Measurements from ENCODE around the gene CEBPZ.
"Not testable (repeated sequence)": the region's sequence is repeated elsewhere in the genome, so short reads cannot be mapped to it uniquely, and the experiment has no call there.

Gene CEBPZ, protein sequence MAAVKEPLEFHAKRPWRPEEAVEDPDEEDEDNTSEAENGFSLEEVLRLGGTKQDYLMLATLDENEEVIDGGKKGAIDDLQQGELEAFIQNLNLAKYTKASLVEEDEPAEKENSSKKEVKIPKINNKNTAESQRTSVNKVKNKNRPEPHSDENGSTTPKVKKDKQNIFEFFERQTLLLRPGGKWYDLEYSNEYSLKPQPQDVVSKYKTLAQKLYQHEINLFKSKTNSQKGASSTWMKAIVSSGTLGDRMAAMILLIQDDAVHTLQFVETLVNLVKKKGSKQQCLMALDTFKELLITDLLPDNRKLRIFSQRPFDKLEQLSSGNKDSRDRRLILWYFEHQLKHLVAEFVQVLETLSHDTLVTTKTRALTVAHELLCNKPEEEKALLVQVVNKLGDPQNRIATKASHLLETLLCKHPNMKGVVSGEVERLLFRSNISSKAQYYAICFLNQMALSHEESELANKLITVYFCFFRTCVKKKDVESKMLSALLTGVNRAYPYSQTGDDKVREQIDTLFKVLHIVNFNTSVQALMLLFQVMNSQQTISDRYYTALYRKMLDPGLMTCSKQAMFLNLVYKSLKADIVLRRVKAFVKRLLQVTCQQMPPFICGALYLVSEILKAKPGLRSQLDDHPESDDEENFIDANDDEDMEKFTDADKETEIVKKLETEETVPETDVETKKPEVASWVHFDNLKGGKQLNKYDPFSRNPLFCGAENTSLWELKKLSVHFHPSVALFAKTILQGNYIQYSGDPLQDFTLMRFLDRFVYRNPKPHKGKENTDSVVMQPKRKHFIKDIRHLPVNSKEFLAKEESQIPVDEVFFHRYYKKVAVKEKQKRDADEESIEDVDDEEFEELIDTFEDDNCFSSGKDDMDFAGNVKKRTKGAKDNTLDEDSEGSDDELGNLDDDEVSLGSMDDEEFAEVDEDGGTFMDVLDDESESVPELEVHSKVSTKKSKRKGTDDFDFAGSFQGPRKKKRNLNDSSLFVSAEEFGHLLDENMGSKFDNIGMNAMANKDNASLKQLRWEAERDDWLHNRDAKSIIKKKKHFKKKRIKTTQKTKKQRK

GRCh38 chr2:37231241-37232130 lies at the start of gene CEBPZ, which contains the start of gene NDUFAF7:
Gene CEBPZ, minus strand, starts transcription at chr2:37231596. Its CDS starts 29 bp downstream, at chr2:37231567.
Gene NDUFAF7, plus strand, starts transcription at chr2:37231658. Its CDS starts 48 bp downstream, at chr2:37231706.
- peak; percentile 96 for DNase-seq

DNA sequence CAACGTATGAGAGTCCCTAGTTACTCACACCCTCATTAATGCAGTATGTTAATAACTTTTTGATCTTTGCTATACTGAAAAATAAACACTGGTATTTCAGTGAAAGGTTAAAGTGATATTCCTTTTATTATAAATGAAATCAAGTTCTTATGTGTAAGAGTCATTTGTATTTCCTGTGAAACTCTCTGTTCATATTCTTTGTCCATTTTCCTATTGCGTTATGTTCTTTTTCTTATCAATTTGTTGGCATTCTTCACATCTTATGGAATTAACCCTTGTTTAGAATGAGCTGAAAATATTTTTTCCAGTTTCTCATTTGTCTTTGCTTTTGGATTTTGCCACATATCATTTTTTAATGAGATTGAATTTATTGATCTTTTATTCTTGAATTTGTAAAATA lies 44.9 kb upstream of the CEBPZ start:
- DNase-seq: no peak

DNA sequence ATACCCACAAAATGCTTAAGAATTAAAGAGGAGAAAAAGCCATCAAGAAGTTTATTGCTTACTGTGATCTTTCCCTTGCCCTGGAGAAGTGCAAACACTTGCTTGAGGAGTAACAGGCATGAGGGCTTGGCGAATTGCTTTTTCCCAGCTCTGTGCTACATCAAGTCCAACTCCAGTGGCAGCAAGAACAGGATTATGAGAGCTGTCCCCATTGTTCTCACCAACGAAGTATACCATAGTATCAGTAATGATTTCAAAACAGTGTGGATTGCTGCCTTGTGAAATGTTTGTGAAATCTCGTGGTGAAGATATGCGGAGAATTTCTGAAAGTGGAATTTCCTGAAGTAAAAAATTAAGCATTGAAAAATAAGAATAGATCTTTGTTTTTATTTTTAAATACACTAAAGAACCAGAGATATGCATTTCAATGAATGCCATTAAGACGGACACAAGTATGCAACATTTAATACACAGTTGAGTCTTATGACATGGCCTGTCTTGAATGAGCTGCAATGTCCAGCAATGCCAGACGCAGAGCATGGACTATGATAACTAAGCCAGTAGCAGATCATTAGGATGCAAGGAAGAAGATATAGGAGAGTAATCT lies 43.1 kb upstream of the CEBPZ start:
- DNase-seq: no peak

- no peak for DNase-seq
Measured at GRCh38 chr2:37271376-37272067, 40.1 kb upstream of the CEBPZ start.

DNA sequence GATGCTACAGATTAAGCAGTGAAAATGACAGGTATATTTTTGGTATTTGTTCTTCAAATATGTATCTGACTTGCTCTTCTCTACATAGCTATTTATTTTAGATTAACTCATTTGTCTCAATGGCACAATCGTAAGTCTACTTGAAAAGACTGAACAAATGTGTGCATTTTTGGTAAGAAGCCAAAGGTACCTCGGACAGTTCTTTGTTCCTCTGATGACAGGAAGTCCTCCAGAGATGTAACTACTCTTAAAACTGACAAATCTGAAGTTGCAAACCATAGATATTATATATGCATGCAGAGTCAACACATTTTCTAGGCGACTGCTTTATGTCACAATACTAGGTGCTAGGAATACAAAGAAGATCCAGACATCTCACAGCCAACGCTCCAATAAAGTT lies 36.7 kb upstream of the CEBPZ start:
- no peak for DNase-seq

DNA sequence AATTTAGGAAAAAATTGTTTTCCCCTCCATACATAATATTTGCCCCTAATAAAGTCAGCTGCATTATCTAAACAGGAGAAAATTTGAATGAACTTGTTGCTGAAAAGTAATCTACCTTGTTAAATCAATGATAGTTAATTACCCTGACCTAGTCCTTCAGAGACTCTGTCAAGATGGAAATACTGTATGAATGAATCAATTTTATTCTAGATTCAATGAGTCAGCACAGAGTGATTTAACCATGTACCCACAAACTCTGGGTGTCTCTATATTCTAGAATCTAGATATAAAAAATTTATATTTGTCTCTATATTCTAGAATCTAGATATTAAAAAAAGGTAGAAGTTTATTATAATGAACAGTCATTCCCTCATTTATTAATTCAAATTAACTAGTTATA lies 36.3 kb upstream of the CEBPZ start:
- no peak for DNase-seq

DNA sequence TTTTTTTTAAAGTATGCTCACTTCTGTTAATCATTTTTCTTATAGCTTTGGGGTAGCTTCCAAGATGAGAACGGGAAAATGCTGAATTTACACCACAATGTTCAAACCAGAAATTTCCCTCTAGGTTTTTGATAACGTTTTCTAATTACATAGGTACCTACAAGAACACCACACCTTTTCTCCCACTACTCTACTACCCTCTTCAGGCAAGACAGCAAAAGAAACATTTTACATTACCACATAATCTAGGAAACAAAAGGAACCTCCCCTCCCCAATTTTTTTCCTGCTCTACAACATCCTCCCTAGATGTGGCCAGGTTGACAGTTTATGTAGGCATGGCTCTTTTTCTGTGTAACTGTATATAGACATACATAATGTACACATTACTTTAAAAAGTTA lies 32.4 kb upstream of the CEBPZ start:
- no peak for DNase-seq

DNA sequence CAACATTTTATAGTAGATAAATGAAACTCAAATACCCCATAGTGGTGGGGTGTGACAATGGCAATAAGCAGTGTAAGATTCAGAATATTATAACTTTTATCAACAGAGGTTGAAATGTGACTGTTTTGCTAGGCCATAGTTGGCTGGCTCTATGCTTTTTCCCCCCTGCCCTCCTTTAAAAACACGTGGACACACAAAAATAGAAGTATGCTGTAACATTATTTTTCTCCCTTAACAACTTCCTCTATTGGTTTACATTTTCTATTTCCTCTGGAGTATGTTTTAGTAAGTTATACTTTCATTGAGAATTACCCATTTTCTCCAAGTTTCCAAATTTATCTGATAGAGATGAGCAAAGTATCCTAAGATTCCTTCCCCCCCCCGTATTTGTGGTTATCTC lies 31.1 kb upstream of the CEBPZ start:
- DNase-seq: no peak

DNA sequence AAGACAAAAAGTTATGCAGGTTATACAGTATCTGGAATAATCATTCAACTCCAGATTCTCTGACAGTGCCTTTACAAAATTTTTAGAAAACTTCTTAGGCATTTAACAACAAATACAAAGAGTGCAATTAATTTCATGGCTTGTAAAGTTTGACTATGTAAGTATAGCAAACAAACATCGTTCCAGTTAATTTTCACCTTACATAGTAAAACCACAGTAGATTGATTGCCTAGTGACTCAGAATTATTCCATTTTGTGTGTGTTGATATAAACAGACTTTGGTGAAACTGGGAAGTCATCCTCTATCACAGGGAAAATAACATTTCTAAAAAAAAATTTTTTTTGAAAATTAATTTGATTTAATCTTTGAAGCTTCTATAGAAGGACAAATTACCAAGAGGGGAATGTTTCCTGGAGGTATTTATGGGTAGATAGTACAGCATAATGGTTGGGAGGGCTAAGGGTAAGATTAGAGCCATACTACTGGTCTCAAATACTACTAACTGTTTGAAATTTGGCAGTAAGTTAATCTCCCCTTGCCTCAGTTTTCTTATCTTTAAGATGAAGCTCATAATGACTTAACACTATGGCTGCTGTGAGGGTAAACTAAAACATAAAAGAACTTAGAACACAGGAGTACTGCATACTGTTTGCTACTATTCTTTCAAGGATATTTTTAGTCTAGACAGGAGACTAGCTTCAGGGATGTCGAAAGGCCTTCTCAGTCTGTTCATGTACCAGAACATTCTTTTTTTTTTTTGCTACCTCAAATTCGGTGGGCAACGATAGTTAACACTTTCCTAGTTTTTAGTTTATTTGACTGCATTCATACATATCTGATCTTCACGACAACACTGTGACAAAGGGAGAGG lies 19.7 kb upstream of the CEBPZ start:
- no peak for DNase-seq

GRCh38 chr2:37246205-37246604 lies 14.8 kb upstream of the CEBPZ start:
- no peak for DNase-seq

- DNase-seq: no peak
Measured at GRCh38 chr2:37244755-37245154, 13.4 kb upstream of the CEBPZ start.

DNA sequence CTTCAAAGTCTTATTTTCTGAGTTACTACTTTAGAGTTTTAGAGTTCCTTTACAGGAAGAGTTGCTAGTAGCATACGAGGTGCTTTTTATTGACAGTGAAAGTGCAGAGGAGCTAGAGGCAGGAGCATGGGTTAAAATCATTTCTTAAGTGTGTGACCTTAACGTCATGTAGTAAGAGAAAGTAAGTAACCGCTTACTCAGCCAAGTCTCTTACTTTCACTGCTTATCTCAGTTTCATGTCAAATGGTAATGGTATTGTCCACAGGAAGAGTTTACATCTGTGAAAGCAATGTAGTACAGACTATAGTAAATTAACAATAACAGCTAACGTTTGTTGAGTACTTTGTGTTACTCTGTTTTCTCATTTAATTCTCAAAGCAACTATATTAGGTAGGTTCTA lies 12.6 kb upstream of the CEBPZ start:
- DNase-seq: no peak

- DNase-seq: no peak
Measured at GRCh38 chr2:37243435-37243834, 12.0 kb upstream of the CEBPZ start.

GRCh38 chr2:37232131-37232933 lies 936 bp upstream of the CEBPZ start:
- DNase-seq: peak; percentile 58

- DNase-seq: no peak
Measured at GRCh38 chr2:37230581-37230980, 815 bp downstream of the CEBPZ start.

- no peak for DNase-seq
Measured at GRCh38 chr2:37228788-37229187, 2.6 kb downstream of the CEBPZ start.

- DNase-seq: peak; percentile 79
Measured at GRCh38 chr2:37226863-37227262, 4.5 kb downstream of the CEBPZ start.

DNA sequence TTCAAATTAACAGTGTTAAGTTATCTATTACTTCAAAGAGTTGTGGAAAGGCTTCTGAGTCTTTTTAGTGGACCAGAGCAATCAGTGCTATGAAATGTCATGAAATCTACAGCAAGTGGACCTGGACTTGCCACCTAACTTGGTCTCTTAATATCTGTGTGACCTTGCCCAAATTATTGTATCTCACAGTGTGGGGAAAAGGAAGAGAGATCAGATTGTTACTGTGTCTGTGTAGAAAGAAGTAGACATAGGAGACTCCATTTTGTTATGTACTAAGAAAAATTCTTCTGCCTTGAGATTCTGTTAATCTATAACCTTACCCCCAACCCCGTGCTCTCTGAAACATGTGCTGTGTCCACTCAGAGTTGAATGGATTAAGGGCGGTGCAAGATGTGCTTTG lies 6.3 kb downstream of the CEBPZ start:
- not testable (repeated sequence) for DNase-seq

DNA sequence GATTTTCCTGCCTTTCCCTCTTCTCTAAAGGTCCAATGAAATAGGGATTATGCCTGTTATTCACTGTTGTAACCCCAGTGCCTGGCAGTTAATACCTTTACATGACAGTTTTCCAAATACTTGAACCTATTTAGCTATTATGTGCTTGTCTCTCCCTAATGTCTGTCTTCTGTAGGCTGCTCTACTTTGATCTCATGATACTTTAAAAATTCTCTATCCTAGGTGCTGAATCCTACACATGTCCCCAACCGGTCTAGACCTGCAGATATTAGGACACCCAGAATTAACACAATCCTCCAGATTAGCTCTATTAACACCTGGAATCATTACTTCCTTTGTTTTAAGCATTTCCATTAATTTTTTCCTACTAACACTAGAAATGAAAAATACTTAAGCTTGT lies 7.3 kb downstream of the CEBPZ start:
- no peak for DNase-seq

DNA sequence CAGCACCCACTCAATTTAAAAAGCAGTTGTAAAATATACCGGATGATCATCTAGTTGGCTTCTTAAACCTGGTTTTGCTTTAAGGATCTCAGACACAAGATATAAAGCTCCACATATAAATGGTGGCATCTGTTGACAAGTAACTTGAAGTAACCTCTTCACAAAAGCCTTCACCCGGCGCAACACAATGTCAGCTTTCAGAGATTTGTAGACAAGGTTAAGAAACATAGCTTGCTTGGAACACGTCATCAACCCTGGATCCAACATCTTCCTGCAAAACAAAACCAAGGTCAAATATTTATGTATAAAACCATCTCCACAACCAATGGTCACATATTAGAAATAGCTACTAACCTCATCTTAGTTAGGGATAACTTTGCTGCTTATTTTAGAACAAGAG lies 8.3 kb downstream of the CEBPZ start:
- no peak for DNase-seq

All from islet precursor cell (in vitro differentiated cells).